ENCODE measurements around the gene ATOH8. TPM values are rescaled to one million over a fixed set of nuclear protein-coding genes. Genes with fewer than 3 reads are reported as not detected.

ATOH8 gene
- total RNA-seq, 1 experiment from 2014 or later = 0.20 TPM

GRCh38 chr2:85712849-85713612 lies 40.8 kb upstream of the ATOH8 start:
- TF ChIP-seq CTCF (conservative IDR thresholded peaks at IDR 0.05) = no peak
- Histone ChIP-seq H3K4me2 (ENCODE audit: insufficient read depth, insufficient read length, low read length) (no peak overlapping the region), H2BK15ac (ENCODE audit: low read depth, low read length) (no peak overlapping the region), H3K18ac (ENCODE audit: insufficient read length, low read depth, low read length) (no peak overlapping the region), H2AFZ (ENCODE audit: low read length) (no peak overlapping the region), H2BK20ac (ENCODE audit: low read depth, low read length, poor library complexity, severe bottlenecking) (no peak overlapping the region), H3K14ac (ENCODE audit: insufficient read depth, low read length) (no peak overlapping the region), H3T11ph (ENCODE audit: low read length) (no peak overlapping the region), H3K79me2 (ENCODE audit: insufficient read depth, low read length) (no peaks in the 10 kb centered on the region), H3K4me1 (ENCODE audit: insufficient read depth, low read length) (no peaks in the 10 kb centered on the region), H3K9ac (ENCODE audit: extremely low read depth, insufficient read length, low read length) (no peak overlapping the region), H2AK5ac (ENCODE audit: insufficient read length, low read length) (no peak overlapping the region), H2BK5ac (ENCODE audit: insufficient read length, low read length) (no peak overlapping the region), H3K23me2 (ENCODE audit: insufficient read length, low read depth, low read length, poor library complexity, severe bottlenecking) (no peaks in the 10 kb centered on the region), H3K23ac (ENCODE audit: insufficient read length, low read depth, low read length) (no peak overlapping the region), H4K20me1 (ENCODE audit: control insufficient read depth, insufficient read depth, insufficient read length) (no peaks in the 10 kb centered on the region), H3K56ac (ENCODE audit: insufficient read length, low read depth, low read length) (no peak overlapping the region), H3K9me3 (ENCODE audit: control insufficient read depth, low read depth, low read length) (no peaks in the 10 kb centered on the region), H3K4ac (ENCODE audit: low read depth, low read length) (no peak overlapping the region), H2BK120ac (ENCODE audit: low read depth, low read length, poor library complexity, severe bottlenecking) (no peak overlapping the region), H2BK12ac (ENCODE audit: insufficient read length, low read depth, low read length) (no peak overlapping the region), H3K27ac (ENCODE audit: insufficient read length, low read depth, low read length) (no peak overlapping the region), H4K8ac (replicated peaks; ENCODE audit: insufficient read length, low read depth, low read length) (no peak overlapping the region), H3K27me3 (ENCODE audit: insufficient read depth, low read length) (peaks cover 3% of the 10 kb centered on the region; the same call in 1 of the 2 replicates), H3K79me1 (ENCODE audit: insufficient read depth, low read depth, low read length, poor library complexity, severe bottlenecking) (no peaks in the 10 kb centered on the region), H4K5ac (ENCODE audit: insufficient read length, low read depth, low read length) (no peak overlapping the region), H4K91ac (ENCODE audit: insufficient read length, low read depth, low read length) (no peak overlapping the region)
- no peaks in the 10 kb centered on the region for H3K36me3 Mint-ChIP-seq (ENCODE audit: insufficient read depth in 1 of 3, low read depth in 3 of 3)
- peaks cover 5 to 13% of the 10 kb centered on the region in 2 experiments for H3K4me1 Mint-ChIP-seq
- H3K27ac Mint-ChIP-seq = no peak overlapping the region; a peak in 1 of 7 replicates
- no peaks in the 10 kb centered on the region; a peak in 1 of 5 replicates for H3K9me3 Mint-ChIP-seq
- no CpG with 5 or more reads among the region's 9 CpGs for WGBS (ENCODE audit: extremely low coverage, insufficient read length, low lambda C conversion rate)
- no peak for DNase-seq
- H3K4me3 Mint-ChIP-seq = no peak overlapping the region
- H3K27me3 Mint-ChIP-seq (ENCODE audit: low read depth) = peaks cover 16% of the 10 kb centered on the region
